Upper lobe of left lung (tissue), 4 donors: ENCODE results near the gene ABLIM2.

Source experiments
- POLR2A ChIP-seq, 4 donors: fragments of 450-650 bp; IDR thresholded peaks; one replicate each; pipeline ENCODE4 v1.5.1; 2016 to 2017; ENCODE audit warnings: antibody characterized with exemption in 4 of 4, mild to moderate bottlenecking in 2 of 4
- TF ChIP-seq, protein P1 (sequence below), 6 experiments: fragments of 450-650 bp in 4 of 6; fragments of 200-600 bp in 2 of 6; sonication (generic) in 2 of 6; IDR thresholded peaks; one replicate each; pipeline ENCODE4 v1.5.1; 2016 to 2019; ENCODE audit warnings: antibody characterized with exemption in 6 of 6

DNA sequence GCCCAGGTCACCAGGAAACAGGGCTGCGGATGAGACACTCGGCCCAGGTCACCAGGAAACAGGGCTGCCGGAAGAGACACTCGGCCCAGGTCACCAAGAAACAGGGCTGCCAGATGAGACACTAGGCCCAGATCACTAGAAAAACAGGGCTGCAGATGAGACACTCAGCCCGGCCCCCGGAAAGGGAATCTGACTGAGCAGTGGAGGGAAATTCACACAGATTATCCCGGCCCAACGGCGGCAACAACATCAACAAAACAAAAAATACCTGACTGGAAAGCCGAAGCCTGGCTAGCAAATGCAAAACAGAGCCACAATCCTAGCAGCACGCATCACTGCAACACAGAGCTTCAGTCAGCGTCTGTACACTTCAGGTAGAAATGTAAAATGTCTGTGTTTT, 239.6 kb downstream of the ABLIM2 start:
- TF ChIP-seq, protein P1, sequence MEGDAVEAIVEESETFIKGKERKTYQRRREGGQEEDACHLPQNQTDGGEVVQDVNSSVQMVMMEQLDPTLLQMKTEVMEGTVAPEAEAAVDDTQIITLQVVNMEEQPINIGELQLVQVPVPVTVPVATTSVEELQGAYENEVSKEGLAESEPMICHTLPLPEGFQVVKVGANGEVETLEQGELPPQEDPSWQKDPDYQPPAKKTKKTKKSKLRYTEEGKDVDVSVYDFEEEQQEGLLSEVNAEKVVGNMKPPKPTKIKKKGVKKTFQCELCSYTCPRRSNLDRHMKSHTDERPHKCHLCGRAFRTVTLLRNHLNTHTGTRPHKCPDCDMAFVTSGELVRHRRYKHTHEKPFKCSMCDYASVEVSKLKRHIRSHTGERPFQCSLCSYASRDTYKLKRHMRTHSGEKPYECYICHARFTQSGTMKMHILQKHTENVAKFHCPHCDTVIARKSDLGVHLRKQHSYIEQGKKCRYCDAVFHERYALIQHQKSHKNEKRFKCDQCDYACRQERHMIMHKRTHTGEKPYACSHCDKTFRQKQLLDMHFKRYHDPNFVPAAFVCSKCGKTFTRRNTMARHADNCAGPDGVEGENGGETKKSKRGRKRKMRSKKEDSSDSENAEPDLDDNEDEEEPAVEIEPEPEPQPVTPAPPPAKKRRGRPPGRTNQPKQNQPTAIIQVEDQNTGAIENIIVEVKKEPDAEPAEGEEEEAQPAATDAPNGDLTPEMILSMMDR (IDR thresholded peaks at IDR 0.05), result no peak
- TF ChIP-seq POLR2A (IDR thresholded peaks at IDR 0.05), result no peak
